Stimulated activated CD4-positive, alpha-beta T cell treated with anti-CD3 and anti-CD28 coated beads, Interleukin-15, amount 100 ng/mL, for 1 hour (primary cell): ENCODE measurements around the gene FGD4.
"Not testable (repeated sequence)": the region's sequence is repeated elsewhere in the genome, so short reads cannot be mapped to it uniquely, and the experiment has no call there.

Experiments used
- DNase-seq, 2 donors: peaks; one replicate each; pipeline ENCODE4 v3.0.0-alpha.2; 2020; ENCODE audit warnings: low read depth in 1 of 2, low spot score in 1 of 2

Gene FGD4

DNA sequence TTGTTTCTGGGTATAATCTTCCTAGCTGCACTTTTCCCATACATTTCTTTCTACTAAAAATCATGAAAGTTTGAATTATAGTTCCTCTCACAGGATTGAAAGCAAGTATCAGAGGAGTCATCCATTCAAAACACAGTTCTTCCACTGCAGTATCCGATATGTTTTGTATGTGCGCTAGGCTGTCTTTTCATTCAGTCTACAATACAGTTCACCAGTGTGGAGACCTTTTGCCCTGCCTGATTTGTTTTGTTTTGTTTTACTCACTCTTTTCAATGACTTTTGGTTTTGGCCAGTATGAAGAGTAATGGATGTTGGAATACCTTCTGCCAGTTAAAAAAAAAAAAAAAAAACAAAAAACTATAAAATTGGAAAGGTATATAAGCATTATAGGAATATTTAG is 91.4 kb downstream of the FGD4 start:
- DNase-seq: no peak

DNA sequence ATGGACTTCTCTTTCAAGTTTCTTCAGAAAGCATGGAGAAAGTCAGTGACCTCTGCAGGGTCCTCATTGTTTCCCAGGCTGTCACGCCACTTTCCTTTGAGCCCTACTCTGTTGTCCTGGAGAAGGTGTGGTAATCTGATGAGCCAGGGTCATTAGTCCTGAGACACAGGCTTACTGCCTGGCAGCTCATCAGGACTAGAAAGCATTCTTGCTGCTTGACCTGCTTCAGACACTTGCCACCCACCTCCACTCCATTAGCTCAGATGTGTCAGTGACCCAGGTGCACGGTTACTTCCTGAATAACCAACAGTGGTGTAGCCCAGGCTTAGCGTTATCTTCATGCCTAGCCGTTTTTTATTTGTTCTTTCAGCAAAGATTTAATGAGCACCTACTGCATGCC is 93.9 kb downstream of the FGD4 start:
- DNase-seq: no peak

DNA sequence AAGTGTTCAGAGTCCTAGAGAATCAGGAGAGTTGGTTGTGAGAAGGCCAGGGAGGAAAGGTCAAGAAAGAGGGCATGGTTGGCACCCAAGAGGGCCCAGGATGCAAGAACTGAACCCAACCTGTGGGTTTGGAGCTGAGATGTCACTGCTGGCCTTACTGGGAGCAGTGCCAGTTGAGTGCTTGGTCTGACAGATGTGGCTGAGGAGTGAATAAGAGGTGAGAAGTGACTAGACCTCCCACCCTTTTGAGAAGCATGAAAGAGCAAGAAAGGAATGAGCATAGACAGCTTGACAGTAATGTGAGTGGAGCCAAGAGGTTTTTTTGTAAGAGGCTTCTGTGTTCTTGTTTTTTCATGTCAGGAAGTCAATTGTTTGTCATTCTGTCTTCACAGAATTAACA is 95.3 kb downstream of the FGD4 start:
- no peak for DNase-seq

DNA sequence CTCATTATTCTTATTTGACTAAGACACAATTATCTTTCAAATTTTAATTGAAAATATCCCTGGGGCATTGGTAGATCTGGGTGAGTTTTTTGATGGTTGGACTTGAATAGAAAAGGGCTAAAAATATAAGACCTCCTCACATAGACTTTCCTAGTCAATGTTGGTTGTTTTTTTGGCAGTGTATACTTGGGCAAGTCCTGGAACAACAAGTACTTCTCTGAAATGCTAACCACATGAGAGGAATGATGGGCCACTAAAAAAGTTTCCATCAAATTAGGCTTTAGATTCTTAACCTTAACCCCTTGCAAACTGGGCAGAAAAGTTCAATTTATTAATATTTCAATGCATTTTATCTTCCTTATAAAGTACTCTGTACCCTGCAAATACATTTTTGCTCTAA is 97.6 kb downstream of the FGD4 start:
- DNase-seq: no peak

DNA sequence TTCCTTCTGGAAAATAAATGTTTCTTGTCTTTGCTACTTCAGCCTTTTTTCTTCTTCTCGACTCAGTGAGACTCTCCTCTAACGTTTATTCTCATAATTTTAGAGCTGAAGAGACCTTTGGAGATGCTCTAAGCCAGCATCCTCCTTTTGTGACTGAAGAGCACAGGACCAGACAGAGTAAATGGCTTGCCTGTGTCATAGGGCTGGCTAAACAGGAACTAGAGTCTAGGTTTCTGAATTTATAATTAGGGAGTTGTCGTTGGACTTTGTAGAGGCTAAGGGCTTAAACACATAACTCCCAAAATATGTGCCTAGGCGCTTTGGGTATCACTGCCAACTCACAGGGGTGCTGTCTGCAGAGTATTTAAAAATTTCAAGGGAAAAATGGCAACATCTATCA is 98.5 kb downstream of the FGD4 start:
- no peak for DNase-seq

DNA sequence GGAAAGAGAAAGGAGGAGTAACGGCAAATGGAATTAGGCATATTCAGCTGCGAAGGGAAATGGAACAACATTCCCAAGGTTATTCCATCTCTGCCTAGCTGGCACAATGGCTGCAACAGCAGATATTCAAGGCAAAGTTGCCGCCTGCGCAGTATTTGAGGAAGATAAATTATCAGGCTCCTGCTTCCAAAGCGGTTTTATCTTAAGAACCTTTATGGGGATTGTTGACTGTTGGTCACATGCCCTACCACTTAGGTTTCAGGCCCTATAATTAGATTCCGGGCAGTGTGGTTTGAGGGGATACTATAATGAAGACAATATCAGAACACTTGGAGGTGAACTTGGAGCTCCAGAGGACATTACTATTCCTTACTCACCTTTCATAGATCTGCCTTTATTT is 99.7 kb downstream of the FGD4 start:
- no peak for DNase-seq

DNA sequence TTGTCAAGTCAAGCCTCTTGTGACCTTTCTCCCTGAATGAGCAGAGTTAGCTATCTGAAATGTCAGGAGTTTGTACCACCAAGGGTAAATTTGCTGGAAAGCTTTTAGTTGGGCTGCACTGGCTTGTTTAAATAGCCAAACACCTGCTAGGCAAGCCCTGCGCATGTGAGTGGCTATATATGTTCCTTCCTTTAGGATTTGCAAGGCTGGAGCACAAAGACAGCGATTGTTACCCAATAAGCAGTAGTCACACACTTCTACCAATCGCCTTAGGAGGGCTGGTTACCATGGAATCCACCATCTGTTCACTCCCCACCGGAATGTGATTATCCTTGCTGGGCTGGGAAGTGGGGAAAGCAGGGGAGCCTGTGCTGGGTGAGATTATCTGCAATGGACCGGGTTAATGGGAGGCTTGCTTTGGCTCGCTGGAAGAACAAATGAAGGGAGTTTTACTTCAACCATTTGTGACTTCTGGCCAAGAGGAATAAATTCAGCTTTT is 102.5 kb downstream of the FGD4 start:
- DNase-seq: no peak

DNA sequence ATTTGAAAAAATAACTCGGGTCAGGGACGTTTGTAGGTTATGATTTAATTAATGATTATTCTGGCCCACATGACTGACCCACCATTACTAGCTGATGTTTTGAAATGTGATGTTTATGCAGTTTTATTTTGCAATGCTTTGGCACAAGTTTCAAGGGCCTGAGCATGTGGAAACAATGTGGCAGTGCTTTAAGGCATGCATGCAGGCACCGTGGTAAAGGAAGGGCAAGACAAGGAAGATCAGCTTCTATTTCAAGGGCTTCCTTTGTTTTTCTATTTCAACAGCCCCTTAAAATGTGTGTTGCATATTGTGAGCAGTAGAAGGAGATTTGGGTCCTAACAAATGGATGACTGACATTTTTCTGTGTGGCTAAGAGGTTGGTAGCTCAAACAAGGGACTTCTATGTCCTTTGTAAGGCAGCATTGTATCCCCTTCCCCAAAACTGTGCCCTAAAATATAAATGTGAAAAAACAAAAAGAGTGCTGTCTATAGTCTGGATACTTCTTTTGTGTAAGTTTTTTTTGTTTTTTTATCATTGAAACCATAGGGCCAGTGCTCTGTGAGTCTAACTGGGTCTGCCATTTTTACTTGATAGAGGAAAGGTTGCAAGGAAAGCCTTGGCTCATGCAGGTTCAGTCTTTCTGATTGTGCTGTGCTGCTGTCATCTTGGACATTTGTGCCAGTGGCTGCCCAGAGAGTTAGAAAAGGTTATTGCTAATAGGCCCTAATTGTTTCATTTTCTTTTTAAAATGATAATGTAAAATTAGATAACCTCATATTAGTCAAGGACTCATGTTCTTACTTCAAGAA is 103.5 kb downstream of the FGD4 start:
- DNase-seq: no peak

DNA sequence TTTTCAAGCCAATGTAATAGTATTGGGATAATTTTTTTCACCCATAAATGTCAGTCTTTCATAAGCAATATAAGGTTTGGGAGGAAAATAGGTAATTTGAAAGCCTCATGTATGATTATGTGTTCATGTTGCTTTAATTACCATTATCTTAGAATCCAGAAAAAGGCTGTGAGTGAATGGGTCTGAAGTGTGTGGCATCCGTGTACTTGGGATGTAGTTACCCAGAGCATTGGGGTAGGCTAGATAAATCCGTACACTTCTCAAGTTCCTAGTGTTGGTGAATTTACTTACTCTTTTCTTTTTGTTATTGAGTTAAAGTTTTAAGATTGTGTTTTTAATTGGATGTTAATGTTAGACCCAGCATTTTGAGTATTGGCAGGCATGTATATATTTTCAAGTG is 104.4 kb downstream of the FGD4 start:
- no peak for DNase-seq

DNA sequence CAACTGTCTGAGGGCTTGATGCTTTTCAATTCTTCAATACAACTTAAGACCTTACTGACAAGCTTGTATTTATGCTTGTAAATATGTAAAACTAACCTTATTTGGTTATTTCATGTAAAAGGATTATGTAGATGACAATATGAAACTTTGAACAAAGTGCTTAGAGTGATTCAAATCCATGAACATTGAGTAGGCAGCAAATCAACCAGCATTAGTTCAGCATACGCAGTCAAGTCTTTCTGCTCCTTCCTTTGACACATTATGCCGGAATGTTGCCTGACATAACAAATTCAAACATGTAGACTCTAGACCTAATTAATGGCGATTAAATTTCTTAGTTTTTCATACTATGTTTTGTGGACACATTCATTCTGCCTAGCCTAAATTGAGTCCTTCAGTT is 105.2 kb downstream of the FGD4 start:
- no peak for DNase-seq

DNA sequence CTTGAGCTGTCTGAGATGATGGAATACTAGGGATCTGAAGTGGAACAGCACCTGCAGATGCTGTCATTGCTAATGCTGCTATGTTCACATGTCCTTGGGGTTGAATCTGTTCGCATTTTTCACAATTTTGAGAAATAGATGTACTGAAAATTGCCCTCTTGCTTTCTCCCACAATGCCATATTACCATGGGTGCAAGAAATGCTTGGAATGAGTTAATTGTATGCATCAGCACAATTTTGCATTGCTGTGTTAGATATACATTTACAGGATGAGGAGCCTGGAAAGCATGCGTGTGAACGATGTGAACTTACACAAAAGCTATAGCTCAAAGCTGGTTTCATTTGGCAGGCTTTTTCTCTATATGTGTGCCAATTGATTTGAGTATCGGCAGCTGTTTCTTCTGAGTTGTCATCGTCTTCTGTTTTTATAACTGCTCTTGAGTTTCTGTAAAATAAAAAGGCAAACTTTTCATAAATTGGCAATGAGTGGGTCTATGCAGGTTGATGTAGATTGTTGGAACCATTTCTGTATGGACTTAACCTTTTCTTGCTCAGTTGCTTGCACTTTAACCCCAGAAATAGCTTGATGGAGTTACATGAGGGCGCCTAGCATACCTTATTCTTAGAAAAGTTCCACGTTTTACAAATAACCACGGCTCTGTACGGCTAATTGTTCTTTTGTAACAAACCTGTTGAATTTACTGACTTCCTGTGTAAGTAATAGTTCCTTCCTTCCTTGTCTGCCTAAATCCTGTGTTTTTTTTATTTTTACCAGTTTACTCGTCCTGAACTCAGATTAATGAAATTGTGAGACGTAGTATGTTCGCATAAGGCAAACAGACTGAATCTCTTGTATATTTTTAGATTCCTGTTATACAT is 105.9 kb downstream of the FGD4 start:
- no peak for DNase-seq

DNA sequence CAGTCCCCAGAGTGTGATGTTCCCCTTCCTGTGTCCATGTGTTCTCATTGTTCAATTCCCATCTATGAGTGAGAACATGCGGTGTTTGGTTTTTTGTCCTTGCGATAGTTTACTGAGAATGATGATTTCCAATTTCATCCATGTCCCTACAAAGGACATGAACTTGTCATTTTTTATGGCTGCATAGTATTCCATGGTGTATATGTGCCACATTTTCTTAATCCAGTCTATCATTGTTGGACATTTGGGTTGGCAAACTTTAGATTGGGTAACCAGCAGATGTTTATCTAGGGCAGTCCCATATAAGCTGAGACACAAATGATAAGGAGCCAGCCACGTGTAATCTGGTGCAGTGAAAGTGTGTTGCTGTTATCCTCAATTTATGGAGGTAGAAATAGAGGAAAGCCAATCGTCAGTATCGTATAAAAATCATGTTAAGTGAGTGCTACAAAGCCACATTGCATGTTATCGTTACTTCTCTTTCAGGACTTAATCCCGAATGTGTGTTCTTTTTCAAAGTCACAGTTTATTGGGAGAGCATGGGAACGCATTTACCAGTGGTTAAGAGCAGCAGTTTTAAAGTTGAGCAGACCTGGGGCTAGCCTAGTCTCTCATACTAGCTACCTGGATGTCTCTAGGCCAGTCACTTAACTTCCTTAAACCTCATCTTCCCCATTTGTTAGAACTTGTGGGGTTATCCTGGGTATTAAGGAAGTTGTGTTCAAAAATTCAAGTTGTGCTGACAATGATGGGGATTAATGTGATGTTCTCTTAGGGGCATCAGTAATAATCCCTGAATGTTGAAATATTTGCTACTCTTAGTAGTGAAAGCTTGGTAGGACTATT is 108.0 kb downstream of the FGD4 start:
- not testable (repeated sequence) for DNase-seq

DNA sequence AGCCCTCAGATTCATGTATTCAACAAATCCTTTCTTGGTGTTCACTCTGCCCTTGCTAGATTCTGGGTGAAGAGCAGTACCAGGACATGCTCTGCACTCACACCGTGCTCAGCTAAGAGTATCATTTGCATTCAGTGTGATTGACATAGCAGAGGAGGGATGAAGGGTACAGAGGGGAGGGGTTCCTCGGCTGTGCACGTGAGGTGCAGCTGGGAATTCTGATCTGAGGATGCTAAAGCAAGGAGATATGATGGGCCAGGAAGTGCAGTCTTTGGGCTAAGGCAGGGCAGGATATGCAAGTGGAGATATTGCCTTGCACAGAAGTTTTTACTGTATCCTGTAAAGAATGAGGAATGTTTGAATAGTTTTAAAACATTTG is 108.6 kb downstream of the FGD4 start:
- DNase-seq: no peak

DNA sequence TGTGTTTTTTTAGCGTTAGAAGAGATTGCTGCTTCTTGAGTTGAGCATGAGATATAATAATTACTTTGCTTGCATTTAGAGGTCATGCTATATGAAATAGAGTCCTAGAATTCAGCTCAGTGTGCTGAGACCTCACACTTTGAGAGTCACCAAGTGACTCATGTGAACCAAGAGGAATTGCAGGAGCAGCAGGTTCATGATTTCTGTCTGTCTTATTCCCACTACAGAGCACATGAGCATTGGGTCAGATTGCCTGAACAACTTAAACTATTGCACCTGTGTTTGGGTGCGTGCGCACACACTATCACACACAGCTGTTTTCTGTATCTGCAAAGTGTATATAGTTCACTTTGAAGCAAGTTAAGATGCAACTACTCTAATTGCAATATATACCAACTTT is 109.3 kb downstream of the FGD4 start:
- DNase-seq: no peak

DNA sequence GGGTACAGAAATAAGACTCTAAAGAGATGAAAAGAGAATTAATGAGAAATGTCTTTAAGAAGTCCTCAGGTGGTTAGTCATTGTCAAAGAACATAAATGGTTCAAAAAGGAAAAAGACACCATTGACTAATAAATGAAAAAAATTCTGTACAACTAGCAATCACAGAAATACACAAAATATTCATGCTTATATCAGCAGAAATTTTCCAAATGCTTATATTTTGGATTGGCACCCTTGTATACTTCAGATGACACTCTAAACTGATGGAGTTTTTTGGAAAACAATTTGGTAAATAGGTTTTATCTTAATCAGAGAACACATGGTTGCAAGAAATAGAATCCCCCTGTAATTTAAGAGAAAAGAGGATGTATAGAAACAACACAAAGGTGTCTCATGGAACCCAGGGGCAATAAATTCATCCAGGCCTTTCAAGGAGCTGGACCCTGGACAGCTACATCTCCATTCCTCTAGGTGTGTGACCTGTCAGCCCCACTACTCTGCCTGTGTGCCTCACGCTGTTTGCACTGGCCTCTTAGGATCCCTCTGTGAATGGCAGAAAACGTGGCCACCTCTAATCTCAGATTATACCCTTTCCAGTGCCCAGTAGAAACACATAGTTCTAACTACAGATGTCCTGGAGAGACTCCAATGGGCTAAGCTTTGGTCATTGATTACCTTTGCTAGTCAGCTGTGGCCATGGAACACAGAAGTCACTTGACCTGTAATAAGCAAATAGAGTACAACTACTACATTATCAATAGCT is 110.2 kb downstream of the FGD4 start:
- no peak for DNase-seq

DNA sequence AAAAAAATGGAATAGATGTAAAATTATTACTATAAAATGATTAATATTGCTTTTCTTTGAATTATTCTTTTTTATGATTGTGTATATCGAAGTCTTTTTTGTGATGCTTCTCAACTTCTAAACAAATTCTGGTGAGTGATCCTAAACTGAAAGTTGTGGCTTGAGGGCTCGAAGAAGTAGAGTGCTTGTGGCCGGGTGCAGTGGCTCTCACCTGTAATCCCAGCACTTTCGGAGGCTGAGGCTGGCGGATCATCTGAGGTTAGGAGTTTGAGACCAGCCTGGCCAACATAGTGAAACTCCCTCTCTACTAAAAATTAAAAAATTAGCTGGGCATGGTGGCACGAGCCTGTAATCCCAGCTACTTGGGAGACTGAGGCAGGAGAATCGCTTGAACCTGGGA is 112.6 kb downstream of the FGD4 start:
- not testable (repeated sequence) for DNase-seq

DNA sequence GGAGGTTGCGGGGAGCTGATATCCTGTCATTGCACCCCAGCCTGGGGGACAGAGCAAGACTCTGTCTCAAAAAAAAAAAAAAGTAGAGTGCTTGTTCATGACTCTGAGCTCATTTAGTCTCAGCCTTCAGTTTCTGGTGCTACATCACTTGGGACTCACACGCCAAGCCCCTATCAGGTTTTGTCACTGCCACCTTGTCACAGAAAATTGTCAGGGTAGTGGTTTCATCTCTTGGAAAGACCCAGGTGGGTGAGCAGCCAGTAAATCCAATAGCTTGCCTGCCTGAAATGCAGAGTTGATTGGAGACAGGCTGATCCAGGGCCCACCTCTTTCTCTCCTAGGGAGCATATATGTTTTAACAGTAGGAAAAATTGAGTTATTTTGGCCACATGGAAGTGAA is 113.0 kb downstream of the FGD4 start:
- DNase-seq: no peak

DNA sequence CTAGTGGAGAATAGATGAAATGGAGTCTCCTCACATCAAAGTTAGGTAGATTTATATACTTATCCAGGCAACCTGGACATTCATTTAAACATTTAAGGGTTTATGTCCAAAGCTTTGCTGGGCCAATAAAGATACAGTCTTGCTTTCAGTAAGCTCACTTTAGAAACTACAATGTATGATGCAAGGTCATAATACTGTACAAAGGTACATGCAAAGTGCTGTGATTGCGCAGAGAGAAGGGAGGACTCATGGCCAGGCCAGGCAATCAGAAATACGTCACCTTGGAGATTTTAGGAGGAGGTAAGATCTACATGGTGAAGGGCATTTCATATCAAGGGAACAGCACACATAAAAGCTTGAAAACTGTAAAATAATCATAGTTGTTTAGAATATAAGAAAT is 113.6 kb downstream of the FGD4 start:
- no peak for DNase-seq

DNA sequence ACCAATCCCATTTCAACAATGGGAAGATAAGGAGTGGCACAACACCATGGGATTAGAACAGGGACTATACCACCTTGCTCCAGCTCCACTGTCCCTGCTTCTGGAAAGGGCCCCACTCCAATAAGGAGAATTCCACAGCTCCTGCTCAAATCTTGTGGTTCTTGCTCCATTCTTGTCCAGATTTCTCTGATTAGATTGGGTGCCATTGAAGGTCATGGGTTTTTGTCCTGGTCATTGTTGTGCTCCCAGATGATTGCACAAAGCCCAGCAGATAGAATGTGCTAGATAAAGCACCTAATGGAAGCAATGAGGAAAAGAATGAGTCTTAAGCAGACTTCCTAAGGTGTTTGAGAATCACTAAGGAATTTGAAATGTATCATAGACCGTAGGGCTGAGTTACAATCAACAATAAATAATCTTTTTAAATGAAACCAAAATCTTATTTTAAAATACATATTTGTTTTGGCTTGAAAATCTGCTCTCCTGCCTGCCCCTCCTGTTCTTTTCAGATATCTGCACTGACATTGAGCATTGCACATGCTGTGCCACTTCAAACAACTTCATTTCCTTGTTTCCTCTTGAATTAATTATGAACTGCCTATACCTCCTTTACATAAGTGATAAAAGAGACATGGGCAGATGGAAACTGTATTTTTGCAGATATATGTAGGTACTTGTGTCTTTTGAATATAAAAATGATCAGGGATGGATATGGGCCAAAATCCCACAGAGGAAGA is 115.9 kb downstream of the FGD4 start:
- DNase-seq: no peak

DNA sequence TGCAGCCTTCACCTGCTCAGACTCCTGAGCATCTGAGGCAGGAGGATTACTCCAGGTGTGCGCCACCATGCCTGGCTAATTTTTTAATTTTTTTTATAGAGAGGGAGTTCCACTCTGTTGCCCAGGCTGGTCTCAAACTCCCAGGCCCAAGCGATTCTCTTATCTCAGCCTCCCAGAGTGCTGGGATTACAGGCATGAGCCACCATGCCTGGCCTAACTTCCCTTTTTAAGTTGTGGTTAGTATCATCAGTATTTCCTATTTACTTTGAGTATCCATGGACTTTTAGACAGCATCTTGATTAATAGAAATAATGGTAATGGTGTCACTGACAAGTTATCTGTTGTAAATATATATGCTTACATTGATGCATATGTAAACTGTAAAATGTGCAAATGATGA is 116.9 kb downstream of the FGD4 start:
- no peak for DNase-seq
